T-helper 2 cell treated with Interferon-gamma antibody and Interleukin-4, amounts not matched to agents 100 ng/mL and 5 ng/mL, for 36 hours (primary cell): ENCODE data around the gene MTHFD2. TPM values are rescaled to one million over a fixed set of nuclear protein-coding genes. Genes with fewer than 3 reads are reported as not detected.
"Not testable (repeated sequence)": the region's sequence is repeated elsewhere in the genome, so short reads cannot be mapped to it uniquely, and the experiment has no call there.

Source experiments
- intact Hi-C: fragments of 100-400 bp; cut with micrococcal nuclease; formaldehyde crosslinking; loops from one replicate; pipeline ENCODE4 v1.15.1; 2023
- total RNA-seq: library from RNA; stranded (reverse); gene quantifications from 2 replicates; pipeline ENCODE4 v1.2.3, GENCODE V29; 2022

The MTHFD2 gene
- total RNA-seq, result 159 and 173 TPM in 2 replicates

GRCh38 chr2:74198461-74199274 is at the start of gene MTHFD2:
MTHFD2 (plus strand) TSS chr2:74198615; CDS start chr2:74198642, 27 bp downstream.
- intact Hi-C loops, result loop anchor here (1.0 to 10.0 kb wide), 9 partner anchors 8 to 814 kb away; partner anchors contain the start of genes ALMS1, BOLA3, DGUOK and MOB1A

GRCh38 chr2:74149247-74149525 is 49.2 kb upstream of the MTHFD2 start:
- intact Hi-C loops, result loop anchor here (2.0 to 10.0 kb wide), 3 partner anchors 30 to 224 kb away; partner anchors contain the start of genes DGUOK and MOB1A

- intact Hi-C loops, result loop anchor here (2.0 to 10.0 kb wide), 3 partner anchors 29 to 225 kb away; partner anchors contain the start of genes DGUOK and MOB1A
Measured at GRCh38 chr2:74149570-74150319, 48.7 kb upstream of the MTHFD2 start.

GRCh38 chr2:74152954-74153353 is 45.5 kb upstream of the MTHFD2 start:
- intact Hi-C loops, result no loop called here

- intact Hi-C loops, result no loop called here
Measured at GRCh38 chr2:74155830-74156229, 42.6 kb upstream of the MTHFD2 start.

GRCh38 chr2:74162951-74163350 is 35.5 kb upstream of the MTHFD2 start:
- intact Hi-C loops, result no loop called here

GRCh38 chr2:74164761-74165160 is 33.7 kb upstream of the MTHFD2 start:
- intact Hi-C loops, result no loop called here

GRCh38 chr2:74168739-74169138 is 29.7 kb upstream of the MTHFD2 start:
- intact Hi-C loops, result no loop called here

GRCh38 chr2:74174909-74175308 is 23.5 kb upstream of the MTHFD2 start:
- intact Hi-C loops, result loop anchor here (5.0 kb wide), 1 partner anchor 193 kb away; the partner anchor contains the start of gene TET3

GRCh38 chr2:74177696-74178095 is 20.7 kb upstream of the MTHFD2 start:
- intact Hi-C loops, result loop anchor here (1.0 to 5.0 kb wide), 8 partner anchors 21 to 349 kb away; partner anchors contain the start of genes C2orf81, DGUOK, INO80B and MTHFD2

GRCh38 chr2:74178211-74179062 is 20.0 kb upstream of the MTHFD2 start, which contains the start of gene MOB1A:
MOB1A (minus strand) TSS chr2:74178879; CDS start chr2:74178674, 205 bp downstream.
- intact Hi-C loops, result loop anchor here (1.0 to 5.0 kb wide), 8 partner anchors 20 to 350 kb away; partner anchors contain the start of genes C2orf81, DGUOK, INO80B and MTHFD2

GRCh38 chr2:74179063-74179865 is 19.2 kb upstream of the MTHFD2 start:
- intact Hi-C loops, result loop anchor here (2.0 to 5.0 kb wide), 6 partner anchors 28 to 276 kb away; partner anchors contain the start of genes C2orf81, DGUOK, INO80B and TET3

GRCh38 chr2:74181739-74182138 is 16.7 kb upstream of the MTHFD2 start:
- intact Hi-C loops, result no loop called here

- intact Hi-C loops, result no loop called here
Measured at GRCh38 chr2:74183878-74184277, 14.5 kb upstream of the MTHFD2 start.

- intact Hi-C loops, result no loop called here
Measured at GRCh38 chr2:74186038-74186437, 12.4 kb upstream of the MTHFD2 start.

- intact Hi-C loops, result not testable (repeated sequence)
Measured at GRCh38 chr2:74186706-74187105, 11.7 kb upstream of the MTHFD2 start.

GRCh38 chr2:74188018-74188601 is 10.3 kb upstream of the MTHFD2 start:
- intact Hi-C loops, result no loop called here

- intact Hi-C loops, result no loop called here
Measured at GRCh38 chr2:74188696-74189095, 9.7 kb upstream of the MTHFD2 start.

- intact Hi-C loops, result loop anchor here (10.0 kb wide), 1 partner anchor 807 kb away; the partner anchor contains the start of gene ALMS1
Measured at GRCh38 chr2:74191596-74192380, 6.6 kb upstream of the MTHFD2 start.
